H1 (cell line): ENCODE measurements around the gene ACP6. TPM values are rescaled to one million over a fixed set of nuclear protein-coding genes. Genes with fewer than 3 reads are reported as not detected.
A peak's percentile ranks its signal among the peaks of the same experiment; 100 is the strongest.

Source experiments
- ASH2L ChIP-seq: fragments of 200-600, 300-600 bp; sonication (generic); IDR thresholded peaks from one replicate; pipeline ENCODE4 v1.7.1; 2017; ENCODE audit warnings: low read length
- BACH1 ChIP-seq: IDR thresholded peaks from 2 replicates; pipeline ENCODE4 v1.6.1; 2012; ENCODE audit warnings: low read length, improper control_type of control experiment
- CHD1 ChIP-seq: IDR thresholded peaks from 2 replicates; pipeline ENCODE4 v1.6.1; 2012; ENCODE audit warnings: low read depth, low read length, improper control_type of control experiment
- CHD2 ChIP-seq: IDR thresholded peaks from 2 replicates; pipeline ENCODE4 v1.6.1; 2012; ENCODE audit warnings: low read length, improper control_type of control experiment
- EZH2 ChIP-seq: fragments of 200-600 bp; sonication (generic); IDR thresholded peaks from 2 replicates; pipeline ENCODE4 v1.7.1; 2012; ENCODE audit warnings: low read depth, mild to moderate bottlenecking, moderate library complexity, low read length, inconsistent platforms; ENCODE audit not compliant: severe bottlenecking
- GTF2F1 ChIP-seq: IDR thresholded peaks from 2 replicates; pipeline ENCODE4 v1.6.1; 2012; ENCODE audit warnings: low read depth, low read length, improper control_type of control experiment, borderline replicate concordance
- KDM1A ChIP-seq: fragments of 200-600, 300-600 bp; sonication (generic); IDR thresholded peaks from 2 replicates; pipeline ENCODE4 v1.7.1; 2016; ENCODE audit warnings: mild to moderate bottlenecking, low read length, borderline replicate concordance
- KDM4A ChIP-seq: IDR thresholded peaks from one replicate; pipeline ENCODE4 v1.7.1; 2012; ENCODE audit warnings: low read depth, mild to moderate bottlenecking, moderate library complexity, low read length, inconsistent platforms; ENCODE audit not compliant: severe bottlenecking
- MAFK ChIP-seq: IDR thresholded peaks from 2 replicates; pipeline ENCODE4 v1.6.1; 2012; ENCODE audit warnings: low read depth, mild to moderate bottlenecking, improper control_type of control experiment, low read length
- PHF8 ChIP-seq: fragments of 200-600 bp; sonication (generic); conservative IDR thresholded peaks from 2 replicates; pipeline ENCODE4 v1.7.1; 2012; ENCODE audit warnings: low read depth, mild to moderate bottlenecking, inconsistent platforms, low read length, moderate library complexity
- POU5F1 ChIP-seq: IDR thresholded peaks from 2 replicates; pipeline ENCODE4 v1.6.1; 2011; ENCODE audit warnings: low read depth, mild to moderate bottlenecking, low read length, moderate library complexity
- SIN3A ChIP-seq, 2 experiments: IDR thresholded peaks in 1 of 2; conservative IDR thresholded peaks in 1 of 2; 2 replicates each; pipeline ENCODE4 v1.6.1; 2011 to 2012; ENCODE audit warnings: low read length in 2 of 2, improper control_type of control experiment in 1 of 2, low read depth in 1 of 2, mild to moderate bottlenecking in 1 of 2
- SP1 ChIP-seq: IDR thresholded peaks from 2 replicates; pipeline ENCODE4 v1.6.1; 2011; ENCODE audit warnings: low read depth, low read length
- SP2 ChIP-seq: IDR thresholded peaks from 2 replicates; pipeline ENCODE4 v1.6.1; 2012; ENCODE audit warnings: mild to moderate bottlenecking, low read length, inconsistent platforms
- SP4 ChIP-seq: IDR thresholded peaks from 2 replicates; pipeline ENCODE4 v1.6.1; 2012; ENCODE audit warnings: low read length, inconsistent platforms
- SUZ12 ChIP-seq: fragments of 200-600 bp; sonication (generic); IDR thresholded peaks from 2 replicates; pipeline ENCODE4 v1.6.1; 2012; ENCODE audit warnings: mild to moderate bottlenecking, inconsistent platforms, low read length, moderate library complexity, mixed read lengths
- TEAD4 ChIP-seq: IDR thresholded peaks from 2 replicates; pipeline ENCODE4 v1.6.1; 2012; ENCODE audit warnings: low read depth, low read length, inconsistent platforms, mixed read lengths
- YY1 ChIP-seq: IDR thresholded peaks from 2 replicates; pipeline ENCODE4 v1.6.1; 2011; ENCODE audit warnings: low read depth, mild to moderate bottlenecking, low read length
- polyA plus RNA-seq, 7 experiments: library from polyadenylated mRNA; depleted of rRNA in 3 of 7; stranded (reverse) in 5 of 7; unstranded in 2 of 7; fragments of >200 nt in 5 of 7; fragments of 200-250 nt in 2 of 7; gene quantifications; 1 replicate in 5 of 7; 2 replicates in 1 of 7; 4 replicates in 1 of 7; pipeline versions ENCODE4 v1.2.1 to v1.2.3, GENCODE V29; 2011 to 2013; ENCODE audit warnings: missing spikeins in 2 of 7, mixed read lengths in 2 of 7
- total RNA-seq: library from RNA; stranded (reverse); fragmentation: NEBNext Ultra II Directional; extraction: Animal tissue kit (Norgen Biotek cat#: 25700); gene quantifications from 2 replicates; pipeline ENCODE4 v1.2.1, GENCODE V29; 2021
- TF ChIP-seq, protein P1 (sequence below): IDR thresholded peaks from 2 replicates; pipeline ENCODE4 v1.6.1; 2012; ENCODE audit warnings: low read length, inconsistent platforms
- TF ChIP-seq, protein P2 (sequence below): IDR thresholded peaks from 2 replicates; pipeline ENCODE4 v1.6.1; 2012; ENCODE audit warnings: inconsistent platforms
- TF ChIP-seq, protein P3 (sequence below): IDR thresholded peaks from 2 replicates; pipeline ENCODE4 v1.6.1; 2012; ENCODE audit warnings: inconsistent platforms

ACP6 gene
- total and polyA plus RNA-seq, 2 of the 8 experiments (the other 6 are each of a cell fraction or from before 2014, with no cell fraction given) = 11.4 to 17.7 TPM

DNA sequence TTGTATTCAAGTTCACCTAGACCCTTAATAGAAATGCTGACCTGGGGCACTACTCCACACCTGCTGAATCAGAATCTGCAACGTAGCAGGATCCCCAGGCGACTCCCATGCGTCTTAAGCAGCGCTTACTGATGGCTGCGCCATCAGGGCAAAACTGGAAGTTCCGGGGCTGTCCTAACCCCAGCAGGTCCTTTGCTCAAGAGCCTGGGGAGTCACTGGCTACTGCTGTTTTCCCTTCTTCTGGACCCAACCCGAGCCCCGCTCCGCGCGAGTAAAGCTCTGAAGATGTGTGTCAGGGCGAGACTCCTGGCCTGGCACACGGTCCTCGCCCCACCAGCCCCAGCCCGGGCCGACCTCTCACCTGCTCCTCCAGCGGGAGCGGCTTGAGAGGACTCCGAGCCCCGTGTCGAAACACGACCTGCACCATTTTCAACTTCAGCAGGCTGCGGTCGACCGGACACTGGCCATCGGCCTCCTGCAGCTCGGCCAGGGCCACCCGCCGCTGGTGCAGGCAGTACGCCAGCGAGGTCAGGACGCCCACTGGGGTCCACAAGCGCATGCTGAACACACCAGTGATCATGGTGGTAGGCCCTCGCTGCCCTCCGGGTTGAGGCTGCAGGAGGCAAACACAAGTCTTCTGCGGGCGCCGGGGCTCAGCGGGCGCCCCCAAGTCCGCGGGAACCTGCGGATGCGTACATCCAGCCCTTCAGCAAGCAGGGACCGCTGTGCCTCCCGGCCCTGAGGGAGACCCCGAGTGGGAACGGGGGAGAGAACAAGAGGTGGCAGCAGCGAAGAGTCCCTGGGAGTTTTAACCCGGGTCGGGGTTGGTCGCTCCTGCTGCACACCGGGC lies 630 bp downstream of the ACP6 start (continued):
- TF ChIP-seq BACH1 (no peak; the same call in 1 of the 2 replicates), EZH2 (peak; percentile 23), TEAD4 (no peak), SP2 (no peak), YY1 (peak; percentile 41; the same call in 1 of the 2 replicates), SUZ12 (no peak), SP1 (no peak), PHF8 (no peak; the same call in 1 of the 2 replicates), KDM4A (peak; percentile 99), POU5F1 (no peak), GTF2F1 (no peak), KDM1A (no peak), ASH2L (peak; percentile 54), CHD2 (no peak), CHD1 (no peak), SIN3A (conservative IDR thresholded peaks at IDR 0.05 in 1 of 2, IDR thresholded peaks at IDR 0.05 in 1 of 2; ENCODE audit: low read depth in 1 of 2, low read length in 2 of 2) (peak in 1 of 2 experiments; percentile 37; a peak in 1 of 4 replicates), SP4 (no peak), MAFK (peak; percentile 58; the same call in 1 of the 2 replicates)
- TF ChIP-seq, protein P1, sequence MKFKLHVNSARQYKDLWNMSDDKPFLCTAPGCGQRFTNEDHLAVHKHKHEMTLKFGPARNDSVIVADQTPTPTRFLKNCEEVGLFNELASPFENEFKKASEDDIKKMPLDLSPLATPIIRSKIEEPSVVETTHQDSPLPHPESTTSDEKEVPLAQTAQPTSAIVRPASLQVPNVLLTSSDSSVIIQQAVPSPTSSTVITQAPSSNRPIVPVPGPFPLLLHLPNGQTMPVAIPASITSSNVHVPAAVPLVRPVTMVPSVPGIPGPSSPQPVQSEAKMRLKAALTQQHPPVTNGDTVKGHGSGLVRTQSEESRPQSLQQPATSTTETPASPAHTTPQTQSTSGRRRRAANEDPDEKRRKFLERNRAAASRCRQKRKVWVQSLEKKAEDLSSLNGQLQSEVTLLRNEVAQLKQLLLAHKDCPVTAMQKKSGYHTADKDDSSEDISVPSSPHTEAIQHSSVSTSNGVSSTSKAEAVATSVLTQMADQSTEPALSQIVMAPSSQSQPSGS = no peak
- TF ChIP-seq, protein P2, sequence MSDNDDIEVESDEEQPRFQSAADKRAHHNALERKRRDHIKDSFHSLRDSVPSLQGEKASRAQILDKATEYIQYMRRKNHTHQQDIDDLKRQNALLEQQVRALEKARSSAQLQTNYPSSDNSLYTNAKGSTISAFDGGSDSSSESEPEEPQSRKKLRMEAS = peak; percentile 82
- TF ChIP-seq, protein P3, sequence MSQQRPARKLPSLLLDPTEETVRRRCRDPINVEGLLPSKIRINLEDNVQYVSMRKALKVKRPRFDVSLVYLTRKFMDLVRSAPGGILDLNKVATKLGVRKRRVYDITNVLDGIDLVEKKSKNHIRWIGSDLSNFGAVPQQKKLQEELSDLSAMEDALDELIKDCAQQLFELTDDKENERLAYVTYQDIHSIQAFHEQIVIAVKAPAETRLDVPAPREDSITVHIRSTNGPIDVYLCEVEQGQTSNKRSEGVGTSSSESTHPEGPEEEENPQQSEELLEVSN = peak; percentile 78; the same call in 1 of the 2 replicates
- TF ChIP-seq, all 59 proteins: peak for 10
